ENCODE results near the gene ACO2. TPM values are rescaled to one million over a fixed set of nuclear protein-coding genes. Genes with fewer than 3 reads are reported as not detected.
A peak's percentile ranks its signal among the peaks of the same experiment; 100 is the strongest.

Gene ACO2
- total and polyA plus RNA-seq, 2 of the 13 experiments (the other 11 are each of a cell fraction or from before 2014, with no cell fraction given): 19.2 to 45.6 TPM

DNA sequence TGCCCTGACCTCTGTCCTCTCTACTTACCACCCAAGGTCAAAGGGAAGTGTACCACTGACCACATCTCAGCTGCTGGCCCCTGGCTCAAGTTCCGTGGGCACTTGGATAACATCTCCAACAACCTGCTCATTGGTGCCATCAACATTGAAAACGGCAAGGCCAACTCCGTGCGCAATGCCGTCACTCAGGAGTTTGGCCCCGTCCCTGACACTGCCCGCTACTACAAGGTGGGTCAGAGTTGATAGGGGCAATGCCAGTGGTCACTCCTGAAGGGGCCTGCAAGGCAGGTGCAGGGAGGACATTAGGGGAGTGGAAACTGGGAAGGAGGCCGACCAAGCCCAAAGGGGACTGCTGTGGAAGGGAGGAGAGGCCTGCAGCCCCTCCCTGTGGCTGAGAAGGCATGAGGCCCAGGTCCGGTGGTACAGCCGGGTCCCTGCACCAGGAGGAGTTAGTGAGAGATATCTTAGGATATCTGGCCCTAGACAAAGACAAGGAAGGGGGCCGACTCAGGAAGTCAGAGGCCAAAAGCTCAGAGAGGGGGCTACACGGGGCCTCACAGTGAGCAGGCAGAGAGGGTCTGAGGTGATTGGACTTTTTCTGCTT lies 57.4 kb downstream of the ACO2 start:
- H4K20me1 ChIP-seq (ENCODE audit: insufficient read depth, low read length): 0 out of 2 replicates have a peak, but pooled peaks cover 4% of the 10 kb centered on the region
- H3K79me2 ChIP-seq (ENCODE audit: insufficient read depth, low read length): no peaks in the 10 kb centered on the region
- ATAC-seq: peak; percentile 9
- no peak overlapping the region for H3K4me3 ChIP-seq (replicated peaks in 1 of 3; ENCODE audit: insufficient read depth in 1 of 3, low read depth in 2 of 3, low read length in 3 of 3)
- in situ Hi-C loops (cut with HindIII; ENCODE audit: extremely low pct_ligation_motif_present, low pct_unique_long_range_greater_than_20kb) (no loop called here), intact Hi-C loops (cut with micrococcal nuclease; ENCODE audit: unreplicated experiment) (no loop called here)
- no peak overlapping the region for H3K4me2 ChIP-seq (ENCODE audit: low read depth, low read length)
- no peaks in the 10 kb centered on the region for H3K9me3 ChIP-seq (ENCODE audit: low read length)
- H3K9ac ChIP-seq (ENCODE audit: insufficient read depth, low read depth, low read length): no peak overlapping the region
- H3K27me3 ChIP-seq (ENCODE audit: control insufficient read depth in 1 of 2, insufficient read depth in 2 of 2, low read length in 2 of 2): no peaks in the 10 kb centered on the region
- no peak for DNase-seq (ENCODE audit: low spot score)
- H2AFZ ChIP-seq (ENCODE audit: low read length): no peak overlapping the region
- no TSS peak for BruUV-seq (replicated peaks)
- CTCF ChIA-PET (ENCODE audit: low intra/inter-chr PET ratio, low total read pairs): interaction anchor here (1.5 to 2.2 kb wide), 2 partner anchors 71 to 123 kb away, joined by 5 to 11 read pairs; no protein-coding TSS in a partner anchor
- 82% methylated on average over 11 of the region's 12 CpGs for WGBS (ENCODE audit: low lambda C conversion rate)
- peak overlapping the region; percentile 48 for H3K27ac ChIP-seq (ENCODE audit: extremely low read length, insufficient read depth, low read length)
- FAIRE-seq: no peak
- peaks cover 66% of the 10 kb centered on the region for H3K4me1 ChIP-seq (ENCODE audit: insufficient read depth, low read length)
- POLR2A ChIA-PET: interaction anchor here (0.9 to 2.4 kb wide), 4 partner anchors 58 to 123 kb away, joined by 4 to 9 read pairs (median 6); partner anchors contain the start of genes ACO2, PHF5A, PMM1 and TOB2
- peaks cover 26 to 52% of the 10 kb centered on the region in 2 experiments for H3K36me3 ChIP-seq (replicated peaks in 1 of 2; ENCODE audit: control insufficient read depth in 1 of 2, insufficient read depth in 2 of 2, low read length in 2 of 2)
- TF ChIP-seq SIX1 (CRISPR knock-in tag; IDR thresholded peaks at IDR 0.05; ENCODE audit: borderline replicate concordance): no peak
- no peak for TF ChIP-seq ZSCAN21 (CRISPR knock-in tag; IDR thresholded peaks at IDR 0.05; ENCODE audit: borderline replicate concordance)
- TF ChIP-seq, protein P1, sequence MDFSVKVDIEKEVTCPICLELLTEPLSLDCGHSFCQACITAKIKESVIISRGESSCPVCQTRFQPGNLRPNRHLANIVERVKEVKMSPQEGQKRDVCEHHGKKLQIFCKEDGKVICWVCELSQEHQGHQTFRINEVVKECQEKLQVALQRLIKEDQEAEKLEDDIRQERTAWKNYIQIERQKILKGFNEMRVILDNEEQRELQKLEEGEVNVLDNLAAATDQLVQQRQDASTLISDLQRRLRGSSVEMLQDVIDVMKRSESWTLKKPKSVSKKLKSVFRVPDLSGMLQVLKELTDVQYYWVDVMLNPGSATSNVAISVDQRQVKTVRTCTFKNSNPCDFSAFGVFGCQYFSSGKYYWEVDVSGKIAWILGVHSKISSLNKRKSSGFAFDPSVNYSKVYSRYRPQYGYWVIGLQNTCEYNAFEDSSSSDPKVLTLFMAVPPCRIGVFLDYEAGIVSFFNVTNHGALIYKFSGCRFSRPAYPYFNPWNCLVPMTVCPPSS (IDR thresholded peaks at IDR 0.05): no peak
- TF ChIP-seq ZMYM2 (CRISPR knock-in tag; IDR thresholded peaks at IDR 0.05): no peak
- no peak for TF ChIP-seq CBFB (CRISPR knock-in tag; IDR thresholded peaks at IDR 0.05)
- TF ChIP-seq SP4 (CRISPR knock-in tag; IDR thresholded peaks at IDR 0.05): no peak
- TF ChIP-seq, protein P2, sequence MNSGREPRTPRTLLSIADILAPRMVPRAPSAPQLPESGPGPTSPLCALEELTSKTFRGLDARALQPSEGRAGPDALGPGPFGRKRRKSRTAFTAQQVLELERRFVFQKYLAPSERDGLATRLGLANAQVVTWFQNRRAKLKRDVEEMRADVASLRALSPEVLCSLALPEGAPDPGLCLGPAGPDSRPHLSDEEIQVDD (CRISPR knock-in tag; IDR thresholded peaks at IDR 0.05; ENCODE audit: borderline replicate concordance): no peak
- 0 out of 2 replicates have a peak, but pooled peaks have one; percentile 23 for TF ChIP-seq ZNF572 (CRISPR knock-in tag; IDR thresholded peaks at IDR 0.05)
- no peak for TF ChIP-seq ZNF816 (CRISPR knock-in tag; IDR thresholded peaks at IDR 0.05; ENCODE audit: borderline replicate concordance)
- TF ChIP-seq ZNF10 (CRISPR knock-in tag; IDR thresholded peaks at IDR 0.05; ENCODE audit: borderline replicate concordance, low read depth): no peak
- TF ChIP-seq SOX5 (CRISPR knock-in tag; IDR thresholded peaks at IDR 0.05; ENCODE audit: borderline replicate concordance): no peak
- TF ChIP-seq ZNF724P (CRISPR knock-in tag; IDR thresholded peaks at IDR 0.05; ENCODE audit: borderline replicate concordance): 0 out of 2 replicates have a peak, but pooled peaks have one; percentile 4
- TF ChIP-seq ZNF841 (CRISPR knock-in tag; IDR thresholded peaks at IDR 0.05; ENCODE audit: borderline replicate concordance): no peak
- TF ChIP-seq BRCA1 (CRISPR knock-in tag; IDR thresholded peaks at IDR 0.05): no peak
- peak; percentile 34; the same call in 1 of the 2 replicates for TF ChIP-seq POLR2AphosphoS5 (IDR thresholded peaks at IDR 0.05; ENCODE audit: low read depth, low read length)
- no peak for TF ChIP-seq KDM5A (IDR thresholded peaks at IDR 0.05; ENCODE audit: borderline replicate concordance, low read length)
- peak; percentile 52; the same call in 1 of the 2 replicates for TF ChIP-seq NR2C2 (CRISPR knock-in tag; IDR thresholded peaks at IDR 0.05; ENCODE audit: borderline replicate concordance)
- TF ChIP-seq NCOA1 (CRISPR knock-in tag; IDR thresholded peaks at IDR 0.05): no peak
- no peak for TF ChIP-seq HIVEP1 (CRISPR knock-in tag; IDR thresholded peaks at IDR 0.05)
- 0 out of 2 replicates have a peak, but pooled peaks have one; percentile 23 for TF ChIP-seq TARDBP (CRISPR knock-in tag; IDR thresholded peaks at IDR 0.05)
- no peak for TF ChIP-seq ZNF225 (CRISPR knock-in tag; IDR thresholded peaks at IDR 0.05)
- TF ChIP-seq RAD51 (IDR thresholded peaks at IDR 0.05; ENCODE audit: borderline replicate concordance): no peak
- peak; percentile 1; the same call in 1 of the 2 replicates for TF ChIP-seq ZFY (CRISPR knock-in tag; IDR thresholded peaks at IDR 0.05)
- 0 out of 2 replicates have a peak, but pooled peaks have one; percentile 45 for TF ChIP-seq ZNF598 (CRISPR knock-in tag; IDR thresholded peaks at IDR 0.05; ENCODE audit: borderline replicate concordance)
- peak; percentile 18; the same call in 1 of the 2 replicates for TF ChIP-seq ZC3H13 (CRISPR knock-in tag; IDR thresholded peaks at IDR 0.05)
- TF ChIP-seq ZNF768 (CRISPR knock-in tag; IDR thresholded peaks at IDR 0.05): no peak
- no peak for TF ChIP-seq KDM4B (CRISPR knock-in tag; IDR thresholded peaks at IDR 0.05)

Measured in HepG2 (cell line).